Measurements from ENCODE around the gene SOCS6. TPM values are rescaled to one million over a fixed set of nuclear protein-coding genes. Genes with fewer than 3 reads are reported as not detected.

Gene SOCS6
- total RNA-seq, 4 donors from 2014 or later: 14.1 to 22.3 (median 19.4) TPM

GRCh38 chr18:70374154-70374553, 85.3 kb downstream of the SOCS6 start:
- TF ChIP-seq POLR2AphosphoS5 (IDR thresholded peaks at IDR 0.05): no peak
- no peak for TF ChIP-seq EP300 (IDR thresholded peaks at IDR 0.05)
- no peak for TF ChIP-seq POLR2A (IDR thresholded peaks at IDR 0.05; ENCODE audit: low read depth)
- TF ChIP-seq CTCF (IDR thresholded peaks at IDR 0.05): no peak
- no peaks in the 10 kb centered on the region for H3K4me1 ChIP-seq
- no peaks in the 10 kb centered on the region for H3K9me3 ChIP-seq
- H3K27ac ChIP-seq (replicated peaks in 1 of 4): no peak overlapping the region
- H3K36me3 ChIP-seq: no peaks in the 10 kb centered on the region
- no peaks in the 10 kb centered on the region for H3K27me3 ChIP-seq
- no peak overlapping the region for H3K4me3 ChIP-seq
- DNase-seq (ENCODE audit: extremely low spot score): no peak
- WGBS: 93% methylated on average over 2 of the region's 2 CpGs
- intact Hi-C loops (cut with DNase I): no loop called here

GRCh38 chr18:70376137-70376913, 87.5 kb downstream of the SOCS6 start:
- no peak for TF ChIP-seq EP300 (IDR thresholded peaks at IDR 0.05)
- TF ChIP-seq POLR2AphosphoS5 (IDR thresholded peaks at IDR 0.05): no peak
- no peak for TF ChIP-seq POLR2A (IDR thresholded peaks at IDR 0.05; ENCODE audit: low read depth)
- TF ChIP-seq CTCF (IDR thresholded peaks at IDR 0.05): no peak
- Histone ChIP-seq H3K4me3 (no peak overlapping the region), H3K27ac (replicated peaks in 1 of 4) (no peak overlapping the region), H3K4me1 (no peaks in the 10 kb centered on the region), H3K27me3 (no peaks in the 10 kb centered on the region), H3K9me3 (no peaks in the 10 kb centered on the region), H3K36me3 (no peaks in the 10 kb centered on the region)
- intact Hi-C loops (cut with DNase I): no loop called here
- no peak for DNase-seq (ENCODE audit: extremely low spot score)
- 95% methylated on average over 15 of the region's 15 CpGs for WGBS

- Histone ChIP-seq H3K9me3 (no peaks in the 10 kb centered on the region), H3K4me1 (no peaks in the 10 kb centered on the region), H3K27me3 (no peaks in the 10 kb centered on the region), H3K27ac (replicated peaks in 1 of 4) (no peak overlapping the region), H3K36me3 (no peaks in the 10 kb centered on the region), H3K4me3 (no peak overlapping the region)
- no peak for TF ChIP-seq POLR2AphosphoS5 (IDR thresholded peaks at IDR 0.05)
- TF ChIP-seq POLR2A (IDR thresholded peaks at IDR 0.05; ENCODE audit: low read depth): no peak
- no peak for TF ChIP-seq EP300 (IDR thresholded peaks at IDR 0.05)
- TF ChIP-seq CTCF (IDR thresholded peaks at IDR 0.05): no peak
- no peak for DNase-seq (ENCODE audit: extremely low spot score)
- intact Hi-C loops (cut with DNase I): no loop called here
- WGBS: 82% methylated on average over 4 of the region's 4 CpGs
These were observed 88.0 kb downstream of the SOCS6 start for GRCh38 chr18:70376914-70377258.

- no peaks in the 10 kb centered on the region for H3K27me3 ChIP-seq
- intact Hi-C loops (cut with DNase I): no loop called here
- no peak overlapping the region for H3K27ac ChIP-seq (replicated peaks in 1 of 4)
- DNase-seq (ENCODE audit: extremely low spot score): no peak
- 50% methylated on average over 8 of the region's 8 CpGs for WGBS
- no peak overlapping the region for H3K4me3 ChIP-seq
- TF ChIP-seq POLR2AphosphoS5 (IDR thresholded peaks at IDR 0.05) (no peak), POLR2A (IDR thresholded peaks at IDR 0.05; ENCODE audit: low read depth) (no peak), CTCF (IDR thresholded peaks at IDR 0.05) (no peak), EP300 (IDR thresholded peaks at IDR 0.05) (no peak)
- no peaks in the 10 kb centered on the region for H3K9me3 ChIP-seq
- H3K36me3 ChIP-seq: no peaks in the 10 kb centered on the region
- no peaks in the 10 kb centered on the region for H3K4me1 ChIP-seq
These were observed 88.5 kb downstream of the SOCS6 start for GRCh38 chr18:70377317-70377799.
